Measurements from ENCODE around the gene ZNF446. TPM values are rescaled to one million over a fixed set of nuclear protein-coding genes. Genes with fewer than 3 reads are reported as not detected.

The ZNF446 gene
- total RNA-seq, 1 donor from 2014 or later, result 15.5 TPM

GRCh38 chr19:58460039-58460438 lies 16.1 kb upstream of the ZNF446 start:
- no peak for DNase-seq (ENCODE audit: extremely low spot score, unreplicated experiment)
- Mint-ChIP-seq H3K27me3 (ENCODE audit: unreplicated experiment) (no peaks in the 10 kb centered on the region), H3K36me3 (ENCODE audit: unreplicated experiment) (peaks cover 10% of the 10 kb centered on the region), H3K27ac (ENCODE audit: unreplicated experiment) (no peak overlapping the region), H3K4me3 (ENCODE audit: unreplicated experiment) (no peak overlapping the region), H3K4me1 (ENCODE audit: unreplicated experiment) (no peaks in the 10 kb centered on the region), H3K9me3 (ENCODE audit: unreplicated experiment) (no peaks in the 10 kb centered on the region)
- no peak for TF ChIP-seq CTCF (IDR thresholded peaks at IDR 0.05)

GRCh38 chr19:58466089-58466759 lies 9.9 kb upstream of the ZNF446 start:
- peaks cover 4% of the 10 kb centered on the region for H3K36me3 Mint-ChIP-seq (ENCODE audit: unreplicated experiment)
- H3K27me3 Mint-ChIP-seq (ENCODE audit: unreplicated experiment), result no peaks in the 10 kb centered on the region
- no peaks in the 10 kb centered on the region for H3K9me3 Mint-ChIP-seq (ENCODE audit: unreplicated experiment)
- H3K4me1 Mint-ChIP-seq (ENCODE audit: unreplicated experiment), result peaks cover 16% of the 10 kb centered on the region
- H3K27ac Mint-ChIP-seq (ENCODE audit: unreplicated experiment), result peak overlapping the region; percentile 27
- H3K4me3 Mint-ChIP-seq (ENCODE audit: unreplicated experiment), result peak overlapping the region; percentile 80
- DNase-seq (ENCODE audit: extremely low spot score, unreplicated experiment), result no peak
- no peak for TF ChIP-seq CTCF (IDR thresholded peaks at IDR 0.05)

GRCh38 chr19:58466760-58467589 lies 9.2 kb upstream of the ZNF446 start, which contains the start of gene ZNF324:
TSS of gene ZNF324 (plus strand) at chr19:58467080. CDS start at chr19:58469186, 2,106 bp downstream.
- Mint-ChIP-seq H3K4me1 (ENCODE audit: unreplicated experiment) (peaks cover 16% of the 10 kb centered on the region), H3K27me3 (ENCODE audit: unreplicated experiment) (no peaks in the 10 kb centered on the region), H3K9me3 (ENCODE audit: unreplicated experiment) (no peaks in the 10 kb centered on the region), H3K27ac (ENCODE audit: unreplicated experiment) (peak within 1 kb of the TSS; percentile 57), H3K4me3 (ENCODE audit: unreplicated experiment) (peak within 1 kb of the TSS; percentile 80), H3K36me3 (ENCODE audit: unreplicated experiment) (peaks cover 4% of the 10 kb centered on the region)
- no peak for TF ChIP-seq CTCF (IDR thresholded peaks at IDR 0.05)
- DNase-seq (ENCODE audit: extremely low spot score, unreplicated experiment), result peak; percentile 98

GRCh38 chr19:58468216-58468839 lies 7.8 kb upstream of the ZNF446 start:
- DNase-seq (ENCODE audit: extremely low spot score, unreplicated experiment), result no peak

More at GRCh38 chr19:58468216-58468839, 7.8 kb upstream of the ZNF446 start:
- Mint-ChIP-seq H3K27ac (ENCODE audit: unreplicated experiment) (peak overlapping the region; percentile 50), H3K9me3 (ENCODE audit: unreplicated experiment) (no peaks in the 10 kb centered on the region), H3K27me3 (ENCODE audit: unreplicated experiment) (no peaks in the 10 kb centered on the region), H3K36me3 (ENCODE audit: unreplicated experiment) (peaks cover 11% of the 10 kb centered on the region), H3K4me3 (ENCODE audit: unreplicated experiment) (peak overlapping the region; percentile 80), H3K4me1 (ENCODE audit: unreplicated experiment) (peaks cover 16% of the 10 kb centered on the region)
- no peak for TF ChIP-seq CTCF (IDR thresholded peaks at IDR 0.05)

Data from osteocyte (in vitro differentiated cells).